Transverse colon (tissue), 4 donors: ENCODE results near the gene VPS51. TPM values are rescaled to one million over a fixed set of nuclear protein-coding genes. Genes with fewer than 3 reads are reported as not detected.

ENCODE experiments used
- DNase-seq: peaks from one replicate; pipeline ENCODE4 v3.0.0-alpha.2; 2019
- H3K27ac ChIP-seq, 4 donors: fragments of 200-600 bp; sonication (generic); 2 replicates each; pipeline ENCODE4 v1.5.1; 2016 to 2018; ENCODE audit warnings: inconsistent platforms in 4 of 4
- H3K27me3 ChIP-seq: fragments of 200-600 bp; sonication (generic); 2 replicates; pipeline ENCODE4 v1.5.1; 2017; ENCODE audit warnings: inconsistent platforms
- H3K36me3 ChIP-seq, 4 donors: fragments of 200-600 bp; sonication (generic); 2 replicates each; pipeline ENCODE4 v1.5.1; 2017 to 2019; ENCODE audit warnings: inconsistent platforms in 4 of 4
- H3K4me1 ChIP-seq, 4 donors: fragments of 200-600 bp; sonication (generic); 2 replicates each; pipeline ENCODE4 v1.5.1; 2017 to 2020; ENCODE audit warnings: inconsistent platforms in 4 of 4
- H3K4me3 ChIP-seq, 4 donors: fragments of 200-600 bp; sonication (generic); 1 replicate in 1 of 4; 2 replicates in 3 of 4; pipeline versions ENCODE4 v1.5.1 to v1.6.1; 2017 to 2019; ENCODE audit warnings: inconsistent platforms in 4 of 4
- H3K9me3 ChIP-seq, 2 donors: fragments of 200-600 bp; sonication (generic); 2 replicates each; pipeline ENCODE4 v1.5.1; 2017 to 2019; ENCODE audit warnings: inconsistent platforms in 2 of 2
- CTCF ChIP-seq, 5 experiments: fragments of 200-600 bp in 3 of 5; fragments of 450-650 bp in 2 of 5; sonication (generic) in 3 of 5; IDR thresholded peaks; 1 replicate in 2 of 5; 2 replicates in 3 of 5; pipeline ENCODE4 v1.5.1; 2016 to 2017; ENCODE audit warnings: antibody characterized with exemption in 5 of 5, inconsistent platforms in 3 of 5, mild to moderate bottlenecking in 2 of 5, moderate library complexity in 1 of 5
- EP300 ChIP-seq: sonication (generic); formaldehyde crosslinking; IDR thresholded peaks from one replicate; pipeline ENCODE4 v1.6.1; 2017; ENCODE audit warnings: antibody characterized with exemption, low read depth
- POLR2A ChIP-seq: fragments of 450-650 bp; IDR thresholded peaks from one replicate; pipeline ENCODE4 v1.6.1; 2016; ENCODE audit warnings: antibody characterized with exemption, mild to moderate bottlenecking, moderate library complexity
- POLR2AphosphoS5 ChIP-seq, 3 donors: sonication (generic); formaldehyde crosslinking; IDR thresholded peaks; one replicate each; pipeline ENCODE4 v1.6.1; 2016; ENCODE audit warnings: antibody characterized with exemption in 3 of 3
- WGBS, 2 donors: methylation state at CpG; one replicate each; pipeline ENCODE4 v1.1.5; 2018; ENCODE audit warnings: low coverage in 1 of 2; 5-methylcytosine and 5-hydroxymethylcytosine counted together
- in situ Hi-C, 4 donors: fragments of 200-750 bp; cut with MboI; loops; one replicate each; pipeline versions ENCODE4 v1.15.0 to v1.15.1; 2017; ENCODE audit warnings: low sequenced_read_pairs in 3 of 4, low pct_ligation_motif_present in 1 of 4, low pct_unique_long_range_greater_than_20kb in 1 of 4
- intact Hi-C: fragments of 100-400 bp; cut with DNase I; formaldehyde crosslinking; loops from one replicate; pipeline ENCODE4 v1.15.1; 2023; ENCODE audit warnings: low total_unique reads
- total RNA-seq, 4 donors: library from RNA; depleted of rRNA; stranded (reverse); fragments of >200 nt; gene quantifications; one replicate each; pipeline ENCODE4 v1.1.0, GENCODE V29; 2016

VPS51 gene
- total RNA-seq, 4 donors from 2014 or later: 252 to 560 (median 437) TPM

- Histone ChIP-seq H3K4me1 (peaks cover 13 to 28% (median 20%) of the 10 kb centered on the region in 4 donors), H3K9me3 (no peaks in the 10 kb centered on the region), H3K4me3 (no peak overlapping the region), H3K36me3 (peaks cover 0 to 62% (median 31%) of the 10 kb centered on the region in 4 donors), H3K27me3 (no peaks in the 10 kb centered on the region), H3K27ac (no peak overlapping the region)
- no peak for DNase-seq
- 76% methylated on average over 17 of the region's 19 CpGs; no CpG with 5 or more reads in 1 of the 2 donors for WGBS, 2 donors
- in situ Hi-C loops: loop anchor here in 1 of 4 donors (10.0 kb wide), 1 partner anchor 54 kb away; the partner anchor contains the start of gene CAPN1
- TF ChIP-seq EP300: no peak
- no peak for TF ChIP-seq CTCF (IDR thresholded peaks at IDR 0.05)
- TF ChIP-seq POLR2A: no peak
- no peak for TF ChIP-seq POLR2AphosphoS5 (IDR thresholded peaks at IDR 0.05)
- intact Hi-C loops: no loop called here
These were observed 34.8 kb downstream of the VPS51 start for GRCh38 chr11:65130631-65131416.

- no peak for DNase-seq
- no peak overlapping the region for H3K4me3 ChIP-seq
- 58 to 82% methylated on average over 2 to 3 of the region's 3 CpGs for WGBS, 2 donors
These were observed 35.4 kb downstream of the VPS51 start for GRCh38 chr11:65131417-65131776.

GRCh38 chr11:65131895-65132237 is 35.9 kb downstream of the VPS51 start:
- TF ChIP-seq CTCF (IDR thresholded peaks at IDR 0.05): no peak
- no peak for TF ChIP-seq EP300
- TF ChIP-seq POLR2A: no peak
- no peak for TF ChIP-seq POLR2AphosphoS5 (IDR thresholded peaks at IDR 0.05)
- H3K4me3 ChIP-seq: no peak overlapping the region
- no peaks in the 10 kb centered on the region for H3K27me3 ChIP-seq
- peaks cover 17 to 39% (median 30%) of the 10 kb centered on the region in 4 donors for H3K4me1 ChIP-seq
- peaks cover 0 to 52% (median 26%) of the 10 kb centered on the region in 4 donors for H3K36me3 ChIP-seq
- 80% methylated on average over 6 of the region's 6 CpGs; no CpG with 5 or more reads in 1 of the 2 donors for WGBS, 2 donors
- in situ Hi-C loops: loop anchor here in 1 of 4 donors (10.0 kb wide), 1 partner anchor 53 kb away; the partner anchor contains the start of gene CAPN1
- peak overlapping the region in 2 of 4 donors; percentile 51 to 94 for H3K27ac ChIP-seq
- no peak for DNase-seq
- intact Hi-C loops: no loop called here
- H3K9me3 ChIP-seq: no peaks in the 10 kb centered on the region

More at GRCh38 chr11:65131417-65131776, 35.4 kb downstream of the VPS51 start:
- TF ChIP-seq CTCF (IDR thresholded peaks at IDR 0.05) (no peak), EP300 (no peak), POLR2A (no peak), POLR2AphosphoS5 (IDR thresholded peaks at IDR 0.05) (no peak)
- Histone ChIP-seq H3K9me3 (no peaks in the 10 kb centered on the region), H3K36me3 (peaks cover 0 to 56% (median 29%) of the 10 kb centered on the region in 4 donors), H3K27me3 (no peaks in the 10 kb centered on the region), H3K27ac (no peak overlapping the region), H3K4me1 (peaks cover 17 to 34% (median 26%) of the 10 kb centered on the region in 4 donors)
- in situ Hi-C loops (loop anchor here in 1 of 4 donors (10.0 kb wide), 1 partner anchor 53 kb away; the partner anchor contains the start of gene CAPN1), intact Hi-C loops (no loop called here)

GRCh38 chr11:65132238-65132987 is 36.4 kb downstream of the VPS51 start:
- peaks cover 17 to 39% (median 31%) of the 10 kb centered on the region in 4 donors for H3K4me1 ChIP-seq
- peak overlapping the region; percentile 94 to 97 (median 95) for H3K27ac ChIP-seq
- H3K4me3 ChIP-seq: peak overlapping the region in 2 of 4 donors; percentile 78 to 82
- H3K9me3 ChIP-seq: no peaks in the 10 kb centered on the region
- H3K36me3 ChIP-seq: peaks cover 0 to 48% (median 25%) of the 10 kb centered on the region in 4 donors
- TF ChIP-seq POLR2A: no peak
- no peak for TF ChIP-seq CTCF (IDR thresholded peaks at IDR 0.05)
- TF ChIP-seq POLR2AphosphoS5 (IDR thresholded peaks at IDR 0.05): no peak
- no peak for TF ChIP-seq EP300
- no peak for DNase-seq
- H3K27me3 ChIP-seq: no peaks in the 10 kb centered on the region
- in situ Hi-C loops: loop anchor here in 1 of 4 donors (10.0 kb wide), 1 partner anchor 52 kb away; the partner anchor contains the start of gene CAPN1
- intact Hi-C loops: no loop called here
- 69% methylated on average over 10 of the region's 10 CpGs; no CpG with 5 or more reads in 1 of the 2 donors for WGBS, 2 donors
